ENCODE results near the gene ZNF587B. TPM values are rescaled to one million over a fixed set of nuclear protein-coding genes. Genes with fewer than 3 reads are reported as not detected.

Gene ZNF587B
- total RNA-seq (2021) = 17.3 and 20.0 TPM in 2 replicates
- percentile 91 among the genes with signal in this experiment for Bru-seq, nascent RNA
- percentile 98 among the genes with signal in this experiment for BruChase-seq, experiment 1, labeled RNA remaining after a 2-hour chase
- BruChase-seq, experiment 2, labeled RNA remaining after a 6-hour chase = percentile 98 among the genes with signal in this experiment
- long read RNA-seq = 0 reads

- no peaks in the 10 kb centered on the region for H3K36me3 ChIP-seq (ENCODE audit: insufficient read depth, low read length, poor library complexity, severe bottlenecking)
- H3K4me3 ChIP-seq (ENCODE audit: low read depth, low read length, poor library complexity, severe bottlenecking) = no peak within 1 kb of the TSS
- no peaks in the 10 kb centered on the region for H3K9me3 ChIP-seq (ENCODE audit: low read depth, low read length, poor library complexity, severe bottlenecking)
- ChIA-PET POLR2A (ENCODE audit: low non-redundant PET) (no interaction called here), CTCF (interaction anchor here (0.6 kb wide), 1 partner anchor 22 kb away, joined by 8 read pairs; no protein-coding TSS in a partner anchor)
- no peaks in the 10 kb centered on the region for H3K27me3 ChIP-seq (replicated peaks; ENCODE audit: insufficient read depth, low read depth, low read length, poor library complexity)
- no peak within 1 kb of the TSS for H3K27ac ChIP-seq (ENCODE audit: low read depth, low read length, poor library complexity, severe bottlenecking)
- no TSS peak for BruUV-seq (replicated peaks)
- peak; percentile 71 for DNase-seq (ENCODE audit: low spot score)
- no peak for TF ChIP-seq EZH2 (IDR thresholded peaks at IDR 0.05; ENCODE audit: borderline replicate concordance, low read depth, low read length, poor library complexity, severe bottlenecking)
- TF ChIP-seq, protein P1, sequence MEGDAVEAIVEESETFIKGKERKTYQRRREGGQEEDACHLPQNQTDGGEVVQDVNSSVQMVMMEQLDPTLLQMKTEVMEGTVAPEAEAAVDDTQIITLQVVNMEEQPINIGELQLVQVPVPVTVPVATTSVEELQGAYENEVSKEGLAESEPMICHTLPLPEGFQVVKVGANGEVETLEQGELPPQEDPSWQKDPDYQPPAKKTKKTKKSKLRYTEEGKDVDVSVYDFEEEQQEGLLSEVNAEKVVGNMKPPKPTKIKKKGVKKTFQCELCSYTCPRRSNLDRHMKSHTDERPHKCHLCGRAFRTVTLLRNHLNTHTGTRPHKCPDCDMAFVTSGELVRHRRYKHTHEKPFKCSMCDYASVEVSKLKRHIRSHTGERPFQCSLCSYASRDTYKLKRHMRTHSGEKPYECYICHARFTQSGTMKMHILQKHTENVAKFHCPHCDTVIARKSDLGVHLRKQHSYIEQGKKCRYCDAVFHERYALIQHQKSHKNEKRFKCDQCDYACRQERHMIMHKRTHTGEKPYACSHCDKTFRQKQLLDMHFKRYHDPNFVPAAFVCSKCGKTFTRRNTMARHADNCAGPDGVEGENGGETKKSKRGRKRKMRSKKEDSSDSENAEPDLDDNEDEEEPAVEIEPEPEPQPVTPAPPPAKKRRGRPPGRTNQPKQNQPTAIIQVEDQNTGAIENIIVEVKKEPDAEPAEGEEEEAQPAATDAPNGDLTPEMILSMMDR (conservative IDR thresholded peaks at IDR 0.05; ENCODE audit: low read depth, low read length) = peak; percentile 46
- intact Hi-C loops (cut with micrococcal nuclease; ENCODE audit: unreplicated experiment) = no loop called here
- no peaks in the 10 kb centered on the region for H3K4me1 ChIP-seq (ENCODE audit: insufficient read depth, low read length, poor library complexity, severe bottlenecking)
Measured at GRCh38 chr19:57830071-57830602, at the start of gene ZNF587B. TSS of gene ZNF587B (plus strand) at chr19:57830299. CDS start at chr19:57830529, 230 bp downstream.

DNA sequence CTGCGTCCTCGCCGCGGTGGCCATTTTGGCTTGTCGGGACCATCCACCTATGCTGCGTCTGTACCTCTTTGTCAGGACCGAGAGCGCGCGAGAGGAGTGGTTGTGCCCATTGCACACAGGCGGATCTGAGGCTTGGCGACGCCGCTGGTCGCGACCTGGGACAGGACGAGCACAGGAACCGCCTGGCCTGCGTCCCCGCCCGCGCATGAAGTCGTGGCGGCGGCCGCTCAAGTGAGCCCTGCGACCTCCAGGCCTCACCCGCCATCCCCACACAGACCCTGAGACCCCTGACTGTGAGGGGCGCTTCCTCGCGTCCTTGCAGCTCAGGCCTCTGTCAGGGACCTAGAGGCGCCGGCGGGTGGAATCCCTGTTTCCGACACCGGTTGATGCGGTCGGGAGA is 43.8 kb upstream of the ZNF587B start:
- BruUV-seq (replicated peaks) = no TSS peak
- Histone ChIP-seq H3K27me3 (replicated peaks; ENCODE audit: insufficient read depth, low read depth, low read length, poor library complexity) (no peaks in the 10 kb centered on the region), H3K9me3 (ENCODE audit: low read depth, low read length, poor library complexity, severe bottlenecking) (peaks cover 9% of the 10 kb centered on the region), H3K4me3 (ENCODE audit: low read depth, low read length, poor library complexity, severe bottlenecking) (no peak overlapping the region), H3K27ac (ENCODE audit: low read depth, low read length, poor library complexity, severe bottlenecking) (no peak overlapping the region), H3K36me3 (ENCODE audit: insufficient read depth, low read length, poor library complexity, severe bottlenecking) (peaks cover 19% of the 10 kb centered on the region), H3K4me1 (ENCODE audit: insufficient read depth, low read length, poor library complexity, severe bottlenecking) (no peaks in the 10 kb centered on the region)
- ChIA-PET CTCF (no interaction called here), POLR2A (ENCODE audit: low non-redundant PET) (no interaction called here)
- intact Hi-C loops (cut with micrococcal nuclease; ENCODE audit: unreplicated experiment) = no loop called here
- TF ChIP-seq EZH2 (IDR thresholded peaks at IDR 0.05; ENCODE audit: borderline replicate concordance, low read depth, low read length, poor library complexity, severe bottlenecking) = no peak
- TF ChIP-seq, protein P1 (conservative IDR thresholded peaks at IDR 0.05; ENCODE audit: low read depth, low read length) = no peak
- no peak for DNase-seq (ENCODE audit: low spot score)

DNA sequence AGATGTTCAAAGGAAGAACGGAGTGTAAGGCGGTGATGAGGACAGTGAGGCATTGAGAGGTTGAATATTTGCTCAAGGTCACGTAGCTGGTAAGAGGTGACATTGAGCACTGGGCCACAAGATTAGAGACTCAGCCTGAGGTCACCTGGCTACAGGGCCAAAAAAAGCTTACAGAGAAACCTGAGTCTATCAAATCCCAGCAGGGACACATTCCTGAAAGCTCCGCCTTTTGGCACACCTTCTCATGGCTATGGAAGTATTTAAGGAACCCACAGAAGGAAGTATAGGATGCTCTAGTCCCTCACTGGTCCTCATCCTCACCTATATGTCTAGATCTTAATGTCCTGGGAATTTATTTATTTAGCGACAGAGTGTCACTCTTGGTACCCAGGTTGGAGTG is 43.2 kb upstream of the ZNF587B start:
- Histone ChIP-seq H3K27me3 (replicated peaks; ENCODE audit: insufficient read depth, low read depth, low read length, poor library complexity) (no peaks in the 10 kb centered on the region), H3K4me3 (ENCODE audit: low read depth, low read length, poor library complexity, severe bottlenecking) (no peak overlapping the region), H3K27ac (ENCODE audit: low read depth, low read length, poor library complexity, severe bottlenecking) (no peak overlapping the region), H3K9me3 (ENCODE audit: low read depth, low read length, poor library complexity, severe bottlenecking) (peaks cover 3% of the 10 kb centered on the region), H3K4me1 (ENCODE audit: insufficient read depth, low read length, poor library complexity, severe bottlenecking) (no peaks in the 10 kb centered on the region), H3K36me3 (ENCODE audit: insufficient read depth, low read length, poor library complexity, severe bottlenecking) (peaks cover 14% of the 10 kb centered on the region)
- TF ChIP-seq EZH2 (IDR thresholded peaks at IDR 0.05; ENCODE audit: borderline replicate concordance, low read depth, low read length, poor library complexity, severe bottlenecking) = no peak
- TF ChIP-seq, protein P1 (conservative IDR thresholded peaks at IDR 0.05; ENCODE audit: low read depth, low read length) = no peak
- intact Hi-C loops (cut with micrococcal nuclease; ENCODE audit: unreplicated experiment) = no loop called here
- no TSS peak for BruUV-seq (replicated peaks)
- CTCF ChIA-PET = no interaction called here
- POLR2A ChIA-PET (ENCODE audit: low non-redundant PET) = no interaction called here
- DNase-seq (ENCODE audit: low spot score) = no peak

Measured in A673 (cell line).